Heart right ventricle (tissue), 16 donors: Measurements from ENCODE around the gene NHLRC4. TPM values are rescaled to one million over a fixed set of nuclear protein-coding genes. Genes with fewer than 3 reads are reported as not detected.

ENCODE experiments used
- ATAC-seq, 8 donors: fragments of 200-7000 bp; cut with Tn5 transposase; one replicate each; pipeline ENCODE4 v1.9.1; 2020; ENCODE audit warnings: mild to moderate bottlenecking in 8 of 8, moderate library complexity in 8 of 8, moderate number of reproducible peaks in 1 of 8
- DNase-seq, 2 donors: peaks; one replicate each; pipeline ENCODE4 v3.0.0-alpha.2; 2020
- H3K27ac ChIP-seq, 10 donors: fragments of 200-600 bp; sonication (generic) in 2 of 10; one replicate each; pipeline versions ENCODE4 v1.5.0 to v1.8.0; 2020 to 2022; ENCODE audit warnings: mild to moderate bottlenecking in 3 of 10
- H3K27me3 ChIP-seq, 7 donors: fragments of 200-600 bp; one replicate each; pipeline ENCODE4 v1.8.0; 2021 to 2022; ENCODE audit warnings: mild to moderate bottlenecking in 2 of 7
- H3K36me3 ChIP-seq, 9 donors: fragments of 200-600 bp; sonication (generic) in 1 of 9; one replicate each; pipeline versions ENCODE4 v1.5.0 to v1.8.0; 2020 to 2022; ENCODE audit warnings: mild to moderate bottlenecking in 2 of 9
- H3K4me1 ChIP-seq, 9 donors: fragments of 200-600 bp; sonication (generic) in 1 of 9; one replicate each; pipeline versions ENCODE4 v1.5.0 to v1.8.0; 2020 to 2022; ENCODE audit warnings: mild to moderate bottlenecking in 4 of 9
- H3K4me3 ChIP-seq, 10 donors: fragments of 200-600 bp; sonication (generic) in 2 of 10; one replicate each; pipeline versions ENCODE4 v1.5.0 to v1.8.0; 2020 to 2022; ENCODE audit warnings: mild to moderate bottlenecking in 7 of 10, moderate library complexity in 2 of 10
- H3K9me3 ChIP-seq, 11 donors: fragments of 200-600 bp in 10 of 11; sonication (generic) in 2 of 11; one replicate each; pipeline versions ENCODE4 v1.5.0 to v1.8.0; 2013 to 2022; ENCODE audit warnings: mild to moderate bottlenecking in 2 of 11, control low read depth in 1 of 11, moderate library complexity in 1 of 11
- CTCF ChIP-seq, 9 donors: fragments of 200-600 bp; sonication (generic) in 2 of 9; IDR thresholded peaks; one replicate each; pipeline versions ENCODE4 v1.5.0 to v1.8.0; 2021 to 2022; ENCODE audit warnings: antibody characterized with exemption in 9 of 9, mild to moderate bottlenecking in 5 of 9, moderate library complexity in 1 of 9
- WGBS, 2 donors: extraction: QIAGEN DNeasy Blood & Tissue Kit; methylation state at CpG; one replicate each; pipeline ENCODE4 v1.1.7; 2013; ENCODE audit warnings: inconsistent platforms in 1 of 2; 5-methylcytosine and 5-hydroxymethylcytosine counted together
- intact Hi-C, 10 donors: fragments of 100-400 bp; cut with DNase I; formaldehyde crosslinking; loops; one replicate each; pipeline versions ENCODE4 v1.11.1 to v1.14.2; 2022
- polyA plus RNA-seq, 2 donors: library from polyadenylated mRNA; stranded (reverse); fragments of 200-250 nt; gene quantifications; one replicate each; pipeline ENCODE4 v1.2.3, GENCODE V29; 2013
- total RNA-seq, 10 donors: library from RNA; stranded (reverse); fragmentation: NEBNext Ultra II Directional in 3 of 10; extraction: Animal tissue kit (Norgen Biotek cat#: 25700) in 3 of 10; gene quantifications; one replicate each; pipeline versions ENCODE4 v1.2.1 to v1.2.4, GENCODE V29; 2021 to 2023
- donor health status: Arrhythmogenic right ventricular cardiomyopathy.
- donor health status: ischemic (EF 13 %, LVEDD 7.1; RV severe dilation, severe dysfunction).
- donor health status: healthy with polysubstance abuse.
- donor health status: DM: no; HTN: yes; CAD: no.
- donor health status: DM: no; HTN: no; CAD: no.
- donor health status: ischemic (EF 25% LVEDD 6.9; RV normal size, moderate dysfunction).
- donor health status: ischemic (EF 25% LVEDD 5.7; RV mildly dilated, moderate dysfunction).
- donor health status: healthy.
- donor health status: DM: yes; HTN: yes; CAD: no.
- donor health status: Ischemic cardiomyopathy.
- donor health status: ischemic (EF 35%, LVEDD 5.7; RV mildly dilated, moderate dysfunction).
- donor health status: nonischemic (EF 11% LVEDD 7.7; RV severe dilation, severe dysfunction).
- donor health status: DM: yes; HTN: yes; CAD: no.
- donor health status: PGD.
- donor health status: ischemic (EF 29% LVEDD 5.4; RV normal size, mild dysfunction).
- donor health status: nonischemic (EF 23%, LVEDD 6.1; RV moderate dilation, normal function).

The NHLRC4 gene
- total and polyA plus RNA-seq, 12 donors = 0.12 to 0.75 (median 0.54) TPM; not detected in 2

- Histone ChIP-seq H3K4me1 (peaks cover 0 to 5% (median 0%) of the 10 kb centered on the region in 9 donors), H3K27ac (no peak overlapping the region), H3K9me3 (no peaks in the 10 kb centered on the region)
These were observed 12.5 kb upstream of the NHLRC4 start for GRCh38 chr16:554297-554621.

GRCh38 chr16:554640-555365 is 12.0 kb upstream of the NHLRC4 start:
- Histone ChIP-seq H3K9me3 (no peaks in the 10 kb centered on the region), H3K36me3 (peaks cover 0 to 36% (median 12%) of the 10 kb centered on the region in 9 donors), H3K27ac (no peak overlapping the region), H3K4me1 (peaks cover 2 to 11% (median 5%) of the 10 kb centered on the region in 9 donors), H3K27me3 (peaks cover 5 to 20% (median 16%) of the 10 kb centered on the region in 7 donors), H3K4me3 (no peak overlapping the region)
- ATAC-seq (no peak), DNase-seq (no peak)
- WGBS, 2 donors = 87 to 90% methylated on average over 49 to 54 of the region's 54 CpGs
- no peak for TF ChIP-seq CTCF (IDR thresholded peaks at IDR 0.05)
- intact Hi-C loops = no loop called here

More at GRCh38 chr16:554297-554621, 12.5 kb upstream of the NHLRC4 start:
- WGBS, 2 donors = 89 to 92% methylated on average over 11 of the region's 11 CpGs
- no peak for ATAC-seq
- no peak overlapping the region for H3K4me3 ChIP-seq
- peaks cover under 1 to 14% (median 11%) of the 10 kb centered on the region in 7 donors for H3K27me3 ChIP-seq
- intact Hi-C loops = no loop called here
- no peak for DNase-seq
- no peak for TF ChIP-seq CTCF (IDR thresholded peaks at IDR 0.05)
- peaks cover 0 to 41% (median 12%) of the 10 kb centered on the region in 9 donors for H3K36me3 ChIP-seq

DNA sequence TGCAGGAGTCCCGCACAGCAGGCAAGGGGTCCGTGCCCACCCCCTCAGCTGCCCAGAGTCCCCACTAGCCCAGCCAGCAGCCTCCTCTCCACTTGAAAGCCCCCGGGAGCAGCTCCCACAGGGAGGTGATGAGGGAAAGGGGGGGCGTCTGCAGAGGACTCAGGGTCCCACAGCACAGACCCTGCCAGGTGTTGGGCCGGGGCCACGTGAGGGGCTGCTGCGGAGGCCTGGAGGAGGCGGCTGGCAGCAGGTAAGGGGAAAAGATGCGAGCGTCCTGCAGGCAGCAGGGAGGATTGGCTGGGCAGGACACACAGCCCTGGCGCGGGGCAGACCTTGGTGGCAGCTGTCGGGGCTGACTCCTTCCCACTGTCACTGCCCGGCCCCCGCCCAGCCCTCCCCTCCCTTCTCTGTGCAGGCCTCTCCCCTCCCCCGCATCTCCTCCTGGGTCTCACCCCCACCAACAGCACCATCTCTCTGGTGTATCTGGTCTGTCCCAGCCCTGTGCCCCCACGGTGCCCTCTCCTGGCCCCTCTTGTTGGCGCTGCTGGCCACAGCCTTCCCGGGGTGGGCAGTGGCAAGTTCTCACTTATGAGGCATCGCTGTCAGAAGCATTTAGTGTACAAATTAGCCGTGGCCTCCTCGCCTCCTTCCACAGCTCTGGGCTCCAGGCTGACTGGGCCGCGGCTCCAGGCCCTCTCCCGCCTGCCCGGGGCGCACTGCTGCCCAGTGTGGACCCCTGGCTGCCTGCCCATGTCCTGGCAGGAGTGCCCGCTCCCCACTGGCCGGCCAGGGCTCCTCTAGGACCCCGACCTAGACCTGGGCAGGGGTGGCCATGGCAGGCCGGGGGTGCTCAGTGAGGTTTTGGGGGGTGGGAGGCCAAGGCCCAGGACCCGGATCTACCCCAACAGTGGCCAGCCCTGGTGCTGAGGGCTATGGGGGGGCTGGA is 11.0 kb upstream of the NHLRC4 start:
- Histone ChIP-seq H3K9me3 (no peaks in the 10 kb centered on the region), H3K4me1 (peaks cover 3 to 12% (median 6%) of the 10 kb centered on the region in 9 donors), H3K4me3 (no peak overlapping the region), H3K27ac (no peak overlapping the region), H3K27me3 (peaks cover 5 to 27% (median 21%) of the 10 kb centered on the region in 7 donors), H3K36me3 (peaks cover 0 to 30% (median 12%) of the 10 kb centered on the region in 9 donors)
- ATAC-seq = no peak
- intact Hi-C loops = no loop called here
- TF ChIP-seq CTCF (IDR thresholded peaks at IDR 0.05) = no peak
- DNase-seq = no peak
- 81 to 82% methylated on average over 26 to 32 of the region's 32 CpGs for WGBS, 2 donors

DNA sequence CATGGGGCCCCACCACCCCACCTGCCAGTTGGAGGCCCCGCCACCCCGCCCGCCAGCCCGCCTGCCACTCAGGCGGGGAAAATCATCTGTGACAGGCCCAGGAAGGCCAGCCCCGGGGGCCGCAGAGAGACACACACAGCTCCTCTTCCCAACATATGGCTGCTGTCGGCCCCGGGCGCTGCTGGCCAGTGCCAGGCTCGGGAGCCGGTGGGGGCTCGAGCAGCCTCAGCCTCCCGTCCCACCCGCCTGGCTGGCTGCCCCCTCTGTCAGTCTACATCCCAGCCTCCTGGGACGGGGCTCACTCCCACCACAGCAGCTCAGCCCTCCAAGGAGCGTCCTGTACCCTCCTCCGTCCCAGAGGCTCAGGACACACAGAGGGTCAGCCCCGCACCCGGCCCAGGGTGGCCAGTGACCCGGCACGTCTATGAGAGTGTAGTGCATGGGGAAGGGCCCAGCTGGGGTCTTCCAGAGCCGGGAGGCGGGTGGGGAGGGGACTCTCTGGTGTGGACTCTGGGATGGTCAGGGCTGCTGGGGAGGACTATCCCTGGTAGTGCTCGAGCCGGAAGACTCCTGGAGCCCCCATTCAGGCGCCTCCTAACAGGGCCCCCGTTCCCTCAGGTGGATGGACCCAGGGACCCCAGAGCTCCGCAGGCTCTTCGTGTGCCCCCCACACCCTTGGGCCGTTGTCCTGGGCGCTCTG is 10.2 kb upstream of the NHLRC4 start:
- intact Hi-C loops = no loop called here
- ATAC-seq (no peak), DNase-seq (no peak)
- 82% methylated on average over 29 to 32 of the region's 32 CpGs for WGBS, 2 donors
- peaks cover 5 to 35% (median 29%) of the 10 kb centered on the region in 7 donors for H3K27me3 ChIP-seq
- no peak overlapping the region for H3K27ac ChIP-seq
- TF ChIP-seq CTCF (IDR thresholded peaks at IDR 0.05) = no peak
- peaks cover 0 to 24% (median 11%) of the 10 kb centered on the region in 9 donors for H3K36me3 ChIP-seq
- no peaks in the 10 kb centered on the region for H3K9me3 ChIP-seq
- H3K4me3 ChIP-seq = no peak overlapping the region
- peaks cover 3 to 12% (median 6%) of the 10 kb centered on the region in 9 donors for H3K4me1 ChIP-seq
